Cerebellar cortex (tissue), 1 donor: Measurements from ENCODE around the gene OPCML.

Source experiments
- DNase-seq: peaks from one replicate; pipeline ENCODE4 v3.0.0-alpha.2; 2015; ENCODE audit warnings: low spot score

The OPCML gene

DNA sequence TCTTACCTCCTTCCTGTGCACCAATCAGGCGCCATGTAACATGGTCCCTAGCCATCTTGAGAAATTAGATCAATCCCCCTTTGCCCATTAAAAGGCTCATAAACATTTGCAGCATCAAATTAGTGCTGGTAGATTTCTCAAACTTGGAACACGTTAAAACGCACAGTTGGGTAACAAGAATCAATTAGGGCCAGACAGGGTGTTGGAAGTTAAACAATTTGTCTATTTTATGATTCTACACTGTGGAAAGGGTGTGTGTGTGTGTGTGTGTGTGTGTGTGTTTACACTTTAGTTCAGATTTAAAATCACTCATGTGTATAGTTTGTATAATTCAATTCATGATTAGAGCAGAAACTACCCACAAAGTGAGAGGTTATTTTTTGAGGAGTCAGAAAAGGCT is 682.0 kb downstream of the OPCML start:
- no peak for DNase-seq

DNA sequence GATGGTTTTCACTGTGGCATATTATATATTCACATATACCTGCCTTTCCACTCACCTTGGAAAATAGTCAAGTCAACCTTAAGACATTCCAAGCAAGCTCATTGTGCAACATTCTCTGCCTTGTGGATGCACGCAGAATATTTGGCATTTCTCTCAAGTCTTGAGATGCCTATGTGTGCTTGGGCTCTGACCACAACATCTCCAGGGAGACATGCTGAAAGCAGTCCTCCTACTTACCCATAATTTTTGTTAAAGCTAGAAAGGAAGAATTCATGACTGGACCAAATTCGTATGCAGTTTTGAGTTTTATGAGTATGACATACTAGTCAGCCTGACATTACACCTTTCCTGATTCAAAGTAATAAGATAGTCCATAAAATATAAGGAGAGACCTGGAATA is 684.0 kb downstream of the OPCML start:
- no peak for DNase-seq

DNA sequence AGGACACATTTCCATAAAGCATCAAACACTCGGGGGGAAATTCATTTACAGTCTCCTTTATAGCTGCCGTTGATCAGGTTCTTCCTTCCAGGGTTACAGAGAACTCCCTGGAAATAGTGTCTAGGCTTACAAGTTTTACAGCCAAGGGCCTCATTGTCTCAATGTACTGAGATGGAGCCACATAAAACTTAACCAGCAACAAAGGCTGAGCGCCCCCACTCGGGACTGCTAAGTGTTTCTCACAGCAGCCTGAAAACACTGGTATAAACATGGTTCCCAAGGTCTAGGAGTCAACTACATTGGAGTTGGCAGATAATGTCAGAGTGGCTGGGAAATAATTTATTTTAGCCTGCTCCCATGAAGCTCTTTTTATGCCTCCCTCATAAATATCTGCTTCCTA is 686.2 kb downstream of the OPCML start:
- no peak for DNase-seq

DNA sequence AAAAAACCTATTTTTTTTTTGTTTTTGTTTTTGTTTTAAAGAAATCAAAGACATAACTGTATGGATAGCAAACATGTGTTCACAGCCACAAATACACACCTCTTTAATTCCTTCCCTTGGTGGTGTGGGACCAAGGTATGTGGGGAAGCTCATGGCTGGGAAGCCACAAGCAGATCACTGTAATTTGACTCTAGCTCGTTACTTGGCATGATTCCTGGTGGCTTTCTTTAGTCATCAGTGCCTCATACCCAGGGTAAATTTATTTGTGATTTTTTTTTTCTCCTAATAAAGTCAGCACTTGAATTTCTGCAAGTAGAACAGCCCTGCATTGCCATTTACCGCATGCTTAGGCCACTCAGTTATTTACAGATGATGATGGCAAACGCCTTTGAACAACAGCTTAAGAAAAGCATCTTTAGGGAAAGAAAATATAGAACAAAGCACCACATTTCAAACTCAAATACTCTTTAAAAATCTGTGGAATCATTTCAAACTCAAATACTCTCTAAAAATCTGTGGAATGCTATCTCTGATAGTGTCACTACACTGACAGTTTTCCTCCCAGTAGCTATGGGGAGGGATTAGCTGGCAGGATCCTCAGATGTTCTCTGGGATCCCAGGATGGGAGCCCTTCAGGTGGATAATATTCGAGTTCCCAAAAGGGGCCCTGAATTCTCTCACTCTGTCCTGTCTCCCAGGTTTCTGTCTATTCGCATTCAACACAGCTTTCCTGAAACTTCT is 687.2 kb downstream of the OPCML start:
- peak; percentile 49 for DNase-seq

DNA sequence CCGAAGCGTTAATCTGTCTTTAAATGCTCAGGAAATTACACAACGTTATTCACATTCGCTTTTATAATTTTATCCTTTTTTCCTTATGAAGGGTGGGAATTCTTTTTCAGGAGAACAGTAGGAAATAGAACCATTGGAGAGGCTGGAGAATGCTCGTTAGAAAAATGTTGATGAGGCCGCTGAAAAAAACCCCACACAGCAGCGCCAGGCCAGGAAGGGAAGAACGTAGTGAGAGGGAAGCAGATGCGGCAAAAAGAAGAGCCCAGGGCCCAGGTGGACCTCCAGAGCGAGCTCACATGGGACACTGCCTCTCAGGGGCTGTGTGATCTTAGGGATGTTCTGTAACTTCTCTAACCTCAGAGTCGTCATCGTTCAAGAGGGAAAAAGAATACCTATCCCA is 691.6 kb downstream of the OPCML start:
- DNase-seq = no peak

DNA sequence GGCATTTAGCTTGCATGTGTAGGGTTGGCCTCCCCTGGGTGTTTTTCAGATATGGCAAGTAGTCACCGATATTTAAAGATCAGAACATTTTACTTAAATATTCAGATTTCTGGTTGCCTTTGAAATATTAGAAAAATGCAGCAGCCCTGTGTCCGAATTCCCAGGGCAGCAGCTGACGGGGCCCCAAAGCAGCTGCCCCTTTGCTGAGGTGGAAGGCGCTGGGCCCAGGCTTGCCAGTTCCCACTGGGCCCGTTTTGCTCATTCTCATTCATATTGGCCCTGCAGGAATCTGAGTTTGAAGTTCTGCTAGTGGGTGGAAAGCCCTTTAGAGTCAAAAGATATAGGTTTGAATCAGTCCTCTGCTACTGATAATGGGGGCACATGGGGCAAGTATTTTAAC is 692.1 kb downstream of the OPCML start:
- DNase-seq = no peak

DNA sequence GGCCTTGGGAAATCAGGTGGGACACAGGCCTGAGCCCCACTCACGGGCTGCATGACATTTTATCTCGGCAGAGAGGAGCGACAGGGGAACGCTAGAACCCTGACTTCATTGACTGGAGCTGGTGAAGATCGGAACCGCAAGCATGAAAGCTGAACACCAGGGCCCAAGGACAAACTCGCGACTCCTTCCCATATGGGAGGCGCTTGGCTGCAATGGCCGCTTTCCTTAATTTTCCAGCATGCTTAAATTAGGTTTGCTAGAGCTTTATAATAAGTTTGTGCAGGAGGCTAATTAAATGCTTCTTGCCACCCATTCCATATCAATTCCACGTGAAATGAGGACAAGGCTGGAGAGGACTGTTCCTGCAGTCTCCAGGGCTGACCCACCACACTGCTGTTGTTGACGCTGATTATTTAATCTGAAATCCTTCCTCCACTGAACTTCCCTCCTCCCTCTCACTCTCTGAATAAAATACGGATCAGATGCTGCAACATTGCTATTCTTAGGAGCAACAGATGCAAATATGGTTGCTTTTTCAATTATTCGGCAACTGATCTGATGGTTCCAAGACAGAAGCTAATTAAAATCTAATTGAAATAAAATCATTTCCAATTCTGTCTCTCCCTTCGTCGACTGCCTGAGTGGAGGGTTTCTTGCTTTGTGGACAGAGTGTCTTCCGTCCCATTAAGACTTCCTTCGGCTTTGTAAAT is 692.9 kb downstream of the OPCML start:
- DNase-seq = no peak

DNA sequence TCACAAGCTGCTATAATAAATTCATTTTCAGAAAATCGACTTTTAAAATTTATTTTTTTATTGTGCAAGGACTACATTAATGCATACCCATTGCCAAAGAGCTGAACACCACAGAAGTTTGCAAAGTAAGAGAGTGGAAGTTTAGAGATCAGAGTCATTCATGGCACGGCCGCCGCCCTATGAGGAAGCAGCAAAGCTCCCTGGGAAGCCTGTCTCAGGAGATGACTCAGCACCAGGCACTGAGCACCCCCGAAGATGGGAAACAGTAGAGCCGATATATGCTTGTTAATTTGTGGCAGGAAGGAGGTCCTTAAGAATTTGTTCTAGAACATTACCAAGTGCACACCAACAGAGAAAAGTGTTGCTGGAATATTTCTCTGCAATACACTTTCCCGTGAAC is 693.7 kb downstream of the OPCML start:
- DNase-seq = no peak

DNA sequence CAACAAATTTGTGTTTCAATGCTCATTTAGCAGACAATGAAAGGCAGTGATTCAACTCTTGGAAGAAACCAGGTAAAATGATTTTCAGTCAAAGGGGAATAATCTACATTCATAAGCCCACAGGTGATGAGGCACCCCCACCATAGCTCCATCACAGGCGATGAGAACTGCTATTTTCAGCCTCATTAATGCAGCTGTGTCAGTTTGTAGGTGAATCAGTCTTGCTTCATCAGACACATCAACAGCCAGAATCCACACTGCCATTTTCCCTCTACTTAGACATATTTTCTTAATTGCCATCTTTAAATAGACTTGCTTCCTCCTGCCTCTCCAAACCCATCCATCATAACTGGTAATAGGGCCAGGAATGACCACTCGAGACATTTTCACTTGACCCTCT is 701.0 kb downstream of the OPCML start:
- DNase-seq = no peak

DNA sequence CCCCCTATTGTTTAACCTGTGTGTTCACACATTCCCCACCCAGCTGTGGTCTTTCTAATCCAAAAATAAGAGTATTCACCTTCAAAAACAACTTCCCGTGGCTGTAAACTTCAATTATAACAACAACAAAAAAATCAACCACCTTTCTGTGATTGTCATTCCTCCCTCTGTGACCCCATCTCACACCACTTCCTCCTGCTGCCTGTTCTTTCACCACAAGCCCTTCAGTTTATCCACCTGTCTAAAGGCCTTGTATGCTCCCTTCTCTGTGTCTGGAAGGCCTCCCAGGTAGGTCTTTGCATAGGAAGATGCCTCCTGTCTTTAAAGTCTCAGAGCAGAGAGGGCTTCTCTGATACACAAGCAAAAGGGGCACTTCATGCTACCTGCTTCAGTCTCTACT is 707.7 kb downstream of the OPCML start:
- DNase-seq = no peak

DNA sequence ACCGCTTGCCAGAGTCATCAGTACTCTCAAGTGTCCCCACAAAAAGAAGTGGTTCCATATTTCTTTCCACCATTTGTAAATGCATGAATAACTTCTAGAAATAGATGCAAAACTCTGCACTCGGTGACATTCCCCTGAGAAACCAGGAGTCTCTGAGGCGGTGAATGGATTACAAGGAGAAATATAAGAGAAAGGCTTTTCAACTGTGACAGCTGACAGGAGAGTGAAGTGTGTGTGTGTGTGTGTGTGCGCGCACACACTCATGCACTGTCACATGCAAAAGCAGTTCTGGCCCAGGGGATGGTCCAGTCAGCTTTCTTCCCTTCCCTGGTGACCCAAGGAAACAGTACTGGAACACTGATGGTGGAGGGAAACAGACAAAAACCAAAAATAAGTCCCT is 710.0 kb downstream of the OPCML start:
- no peak for DNase-seq

DNA sequence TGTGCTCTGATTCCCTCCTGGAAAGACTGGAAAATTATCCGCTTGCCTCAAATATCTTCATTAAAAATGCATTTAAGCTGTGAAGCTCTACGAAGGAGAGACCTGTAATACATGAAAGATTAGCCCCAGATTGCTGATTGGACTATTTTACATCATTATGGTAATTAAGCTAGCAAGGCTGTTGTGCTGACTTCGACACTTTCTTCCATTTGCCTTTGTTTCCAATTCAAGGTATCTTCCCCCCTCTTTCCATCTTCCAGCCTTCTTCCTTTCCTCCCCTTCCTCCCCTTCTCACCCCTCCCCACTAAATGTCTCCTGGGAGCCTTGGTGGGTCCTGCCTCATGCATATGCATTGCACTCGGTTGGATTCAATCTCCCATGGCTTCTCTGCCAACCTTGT is 710.8 kb downstream of the OPCML start:
- DNase-seq = no peak

DNA sequence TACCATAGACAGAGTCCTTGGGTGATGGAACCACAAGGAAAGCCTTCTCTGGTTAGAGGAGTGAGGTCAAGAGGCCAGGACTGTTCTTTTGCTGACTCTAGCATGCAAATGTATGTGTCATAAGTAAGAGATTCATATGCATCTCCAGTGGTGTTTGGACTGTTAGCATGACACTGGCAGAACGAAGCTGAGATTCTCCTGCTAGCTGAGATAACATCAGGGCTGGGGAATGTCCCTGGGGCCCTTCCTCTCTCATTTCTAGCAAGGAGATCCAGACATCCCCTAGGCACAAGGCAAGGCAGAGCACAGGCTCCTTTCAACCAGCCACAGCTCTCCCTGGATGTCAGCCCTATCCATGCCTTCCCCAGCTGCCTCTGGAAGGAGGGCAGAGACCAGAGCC is 711.3 kb downstream of the OPCML start:
- no peak for DNase-seq

DNA sequence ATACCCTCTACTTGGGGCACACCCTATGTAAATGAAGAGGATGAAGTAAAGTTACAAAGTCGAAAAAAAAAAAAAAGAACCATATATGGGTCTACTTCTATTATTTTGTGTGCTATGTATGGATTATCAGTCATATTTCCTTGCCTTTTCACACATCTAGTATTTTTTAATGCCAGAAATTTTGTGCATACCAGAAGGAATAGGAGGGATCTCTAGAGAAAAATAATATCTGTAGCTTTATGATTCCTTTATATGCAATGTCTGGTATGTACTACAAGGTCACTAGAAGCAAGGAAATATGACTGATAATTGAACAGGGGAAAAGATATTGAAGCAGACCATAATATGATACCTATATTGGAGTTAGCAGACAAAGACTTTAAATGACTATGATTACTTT is 713.4 kb downstream of the OPCML start:
- DNase-seq = no peak

DNA sequence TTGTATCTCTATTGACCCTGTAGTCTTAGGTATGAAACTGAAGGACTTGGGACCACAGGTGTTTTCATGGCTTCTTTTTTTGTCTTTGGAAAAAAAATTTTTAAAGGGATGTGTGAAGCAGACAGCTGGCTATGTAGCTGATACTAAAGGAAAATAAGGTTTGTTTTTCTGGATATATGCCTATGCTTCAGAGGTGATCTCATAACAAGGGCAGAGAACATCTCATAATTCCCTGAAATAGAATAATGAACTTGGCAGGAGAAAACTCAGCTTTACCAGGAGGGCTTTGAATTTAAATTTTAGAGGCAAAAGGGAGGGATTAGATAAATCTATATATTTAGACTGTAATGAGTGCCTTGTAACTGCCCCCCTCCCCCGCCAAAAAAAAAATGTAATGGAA is 714.9 kb downstream of the OPCML start:
- peak; percentile 58 for DNase-seq

DNA sequence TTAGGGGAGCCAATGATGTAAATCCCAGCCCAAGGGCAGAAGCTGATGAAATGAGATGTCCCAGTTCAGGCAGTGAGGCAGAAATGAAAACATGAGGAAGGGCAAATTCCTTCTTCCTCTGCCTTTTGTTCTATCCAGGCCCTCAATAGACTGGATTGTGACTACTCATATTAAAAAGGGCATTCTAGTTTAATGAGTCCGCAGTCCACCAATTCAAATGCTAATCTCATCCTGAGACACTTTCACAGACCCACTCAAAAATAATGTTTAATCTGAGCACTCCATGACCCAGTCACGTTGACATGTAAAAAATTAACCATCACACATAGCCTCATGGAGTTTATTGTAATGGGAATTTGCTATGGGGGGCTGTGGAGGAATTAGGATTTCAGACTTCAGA is 717.9 kb downstream of the OPCML start:
- no peak for DNase-seq

DNA sequence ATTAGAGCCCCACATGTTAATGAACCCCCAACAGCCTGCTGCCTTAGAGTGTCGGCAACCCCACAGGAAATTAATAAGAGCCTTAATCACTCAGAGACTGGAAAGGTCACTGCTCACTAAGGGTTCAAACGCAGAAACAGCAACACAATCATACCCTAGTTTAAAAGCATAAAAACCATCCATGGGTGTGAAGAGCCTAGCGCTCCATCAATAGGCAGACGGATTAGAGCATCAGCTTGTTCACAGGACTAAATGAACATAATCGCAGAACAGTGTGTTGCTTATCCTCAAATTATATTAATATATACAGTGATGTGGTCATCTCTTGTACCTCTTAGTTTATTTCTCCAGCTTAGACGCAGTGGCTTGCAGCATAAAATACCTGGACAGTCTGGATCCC is 720.7 kb downstream of the OPCML start:
- DNase-seq = no peak

DNA sequence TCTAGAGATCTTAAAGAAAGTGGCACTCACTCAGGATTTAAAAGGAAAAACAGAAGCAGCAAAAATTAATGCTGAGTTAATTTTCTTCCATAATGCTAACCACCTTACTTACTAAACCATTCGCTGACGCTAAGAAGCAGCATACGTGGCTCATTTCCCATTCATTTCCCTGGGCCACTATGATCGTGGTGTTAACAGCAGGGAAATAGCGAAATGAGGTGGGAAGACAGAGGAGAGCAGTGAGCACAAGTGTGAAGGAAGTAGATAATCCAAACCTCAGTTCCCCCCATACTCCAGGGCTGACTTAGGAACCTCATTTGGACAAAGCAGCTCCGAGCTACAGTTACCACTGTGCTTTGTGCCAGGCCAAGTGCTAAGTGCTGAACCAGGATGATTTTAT is 723.2 kb downstream of the OPCML start:
- DNase-seq = no peak

DNA sequence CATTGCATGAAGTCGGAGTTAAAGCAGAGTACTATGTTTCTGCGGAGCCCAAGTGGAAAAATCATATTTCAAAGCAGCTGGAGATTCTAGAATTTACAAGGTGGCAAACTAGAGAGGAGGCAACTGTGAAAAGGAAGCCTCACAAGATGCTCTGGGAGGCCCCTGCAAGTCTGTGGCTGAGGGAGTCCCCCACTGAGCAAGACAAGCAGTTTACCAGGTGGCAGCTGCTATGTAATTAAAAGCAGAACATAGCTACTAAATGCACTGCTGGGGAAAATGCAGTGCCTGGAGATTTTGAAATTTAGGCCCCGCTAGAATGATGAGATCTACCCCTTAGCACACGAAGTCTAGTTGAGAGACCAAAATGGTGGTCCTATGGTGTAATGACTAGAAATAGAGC is 728.0 kb downstream of the OPCML start:
- DNase-seq = peak; percentile 70

DNA sequence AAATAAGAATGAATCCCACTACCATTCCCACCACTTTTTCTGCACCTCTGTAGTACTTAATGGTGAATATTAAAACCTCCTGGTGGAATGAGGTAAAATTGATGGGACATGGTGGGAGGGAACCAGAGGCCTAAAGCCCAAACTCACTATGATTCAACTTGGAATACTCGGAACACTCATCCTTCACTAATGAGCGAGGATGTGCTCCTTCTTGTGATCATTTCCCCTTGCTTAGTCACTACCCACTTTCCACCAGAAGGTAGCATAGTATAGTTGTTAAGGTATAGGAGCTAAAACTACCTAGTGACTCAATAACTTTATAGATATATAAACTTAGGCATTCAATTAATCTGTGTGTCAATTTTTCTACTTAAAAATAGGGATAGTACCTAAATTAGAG is 728.9 kb downstream of the OPCML start:
- no peak for DNase-seq

DNA sequence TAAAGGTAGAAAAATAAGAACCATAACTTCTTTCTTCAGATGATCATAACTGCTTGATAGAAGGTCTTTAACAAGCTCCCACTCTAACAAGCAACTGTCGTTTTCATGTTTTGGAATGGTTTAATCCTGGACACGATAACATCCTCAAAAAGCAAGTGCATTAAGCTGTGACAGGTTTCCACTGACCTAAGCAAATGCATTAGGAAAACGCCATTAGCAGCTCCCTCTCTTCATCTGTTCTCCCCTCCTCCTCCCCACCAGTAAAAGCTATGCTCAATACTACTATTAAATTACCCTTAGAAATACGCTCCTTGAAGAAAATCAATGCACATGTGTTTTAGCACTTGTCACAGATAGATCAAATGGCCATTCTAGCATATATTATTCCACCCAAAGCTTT is 729.4 kb downstream of the OPCML start:
- DNase-seq = peak; percentile 42

DNA sequence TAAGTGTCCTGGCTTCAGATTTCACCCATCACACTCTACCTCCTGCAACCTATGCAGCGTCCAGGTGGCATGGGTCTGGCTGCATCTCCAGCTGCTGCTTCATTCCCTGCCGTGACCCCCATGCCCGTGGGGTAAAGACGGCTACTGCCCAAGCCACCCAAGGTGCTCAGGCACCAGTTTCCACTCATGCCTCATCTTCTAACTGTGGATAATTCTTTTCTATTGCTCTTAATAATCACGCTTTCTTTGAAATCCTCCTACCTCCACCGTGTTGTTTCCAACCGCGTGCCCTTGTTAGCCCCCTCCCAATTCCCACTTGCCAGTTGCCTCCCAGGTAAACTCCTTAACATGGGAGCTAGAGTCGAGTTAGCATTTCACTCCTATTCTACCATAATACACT is 738.5 kb downstream of the OPCML start:
- no peak for DNase-seq

DNA sequence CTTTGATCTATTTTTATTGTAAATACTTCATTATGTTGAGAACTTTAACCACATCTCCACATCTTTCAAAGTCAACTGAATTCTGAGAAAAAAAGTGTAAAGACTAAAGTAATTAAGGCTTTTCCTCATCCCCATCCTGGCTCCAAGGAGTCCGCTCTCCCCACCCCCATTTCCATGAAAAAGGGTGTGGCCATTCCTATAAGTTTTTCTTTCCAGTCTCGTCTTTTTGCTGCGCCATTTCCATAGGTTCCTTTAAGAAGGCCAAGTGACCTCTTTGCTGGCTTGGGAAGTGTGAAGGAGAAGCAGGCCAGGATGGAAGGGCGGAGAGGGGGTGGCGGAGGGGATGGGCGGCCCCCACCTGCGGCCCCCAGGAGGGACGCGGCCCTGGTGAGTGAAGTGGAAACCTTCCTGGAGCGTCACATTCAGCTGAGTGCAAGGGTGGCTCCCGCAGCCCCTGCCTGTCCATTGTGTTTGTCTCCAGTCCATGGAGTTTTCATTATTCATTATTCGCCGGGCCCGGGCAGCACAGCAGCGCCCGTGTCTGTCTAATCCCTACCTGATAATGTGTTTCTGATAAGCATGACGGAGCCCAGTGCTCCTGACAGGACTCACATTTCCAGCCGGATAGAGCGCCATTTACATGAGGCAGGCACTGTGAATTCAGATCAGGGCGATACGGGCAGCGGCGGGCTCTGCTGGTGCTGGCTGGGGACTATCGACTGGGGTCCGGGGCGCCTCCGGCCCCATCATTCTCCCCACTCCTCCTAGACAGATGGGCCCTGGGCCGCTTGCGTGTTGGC is 739.8 kb downstream of the OPCML start:
- DNase-seq = no peak
